ENCODE measurements around the gene SCG3.

SCG3 gene

GRCh38 chr15:51677452-51677851, 3.9 kb upstream of the SCG3 start:
- no peak for DNase-seq (ENCODE audit: low read depth in 2 of 2, low spot score in 1 of 2)

GRCh38 chr15:51678096-51678495, 3.2 kb upstream of the SCG3 start:
- DNase-seq (ENCODE audit: low read depth in 2 of 2, low spot score in 1 of 2): no peak

GRCh38 chr15:51680321-51680720, 982 bp upstream of the SCG3 start:
- DNase-seq (ENCODE audit: low read depth in 2 of 2, low spot score in 1 of 2): no peak

GRCh38 chr15:51687565-51687964, 6.3 kb downstream of the SCG3 start:
- no peak for DNase-seq (ENCODE audit: low read depth in 2 of 2, low spot score in 1 of 2)

GRCh38 chr15:51688863-51689262, 7.6 kb downstream of the SCG3 start:
- no peak for DNase-seq (ENCODE audit: low read depth in 2 of 2, low spot score in 1 of 2)

- no peak for DNase-seq (ENCODE audit: low read depth in 2 of 2, low spot score in 1 of 2)
Measured at GRCh38 chr15:51692154-51692553, 10.9 kb downstream of the SCG3 start.

- DNase-seq (ENCODE audit: low read depth in 2 of 2, low spot score in 1 of 2): no peak
Measured at GRCh38 chr15:51696566-51696965, 15.3 kb downstream of the SCG3 start.

- DNase-seq (ENCODE audit: low read depth in 2 of 2, low spot score in 1 of 2): no peak
Measured at GRCh38 chr15:51697163-51697562, 15.9 kb downstream of the SCG3 start.

- DNase-seq (ENCODE audit: low read depth in 2 of 2, low spot score in 1 of 2): no peak
Measured at GRCh38 chr15:51699373-51699772, 18.1 kb downstream of the SCG3 start.

GRCh38 chr15:51702710-51703109, 21.4 kb downstream of the SCG3 start:
- DNase-seq (ENCODE audit: low read depth in 2 of 2, low spot score in 1 of 2): no peak

GRCh38 chr15:51706291-51706690, 25.0 kb downstream of the SCG3 start:
- no peak for DNase-seq (ENCODE audit: low read depth in 2 of 2, low spot score in 1 of 2)

- no peak for DNase-seq (ENCODE audit: low read depth in 2 of 2, low spot score in 1 of 2)
Measured at GRCh38 chr15:51706926-51707608, 25.8 kb downstream of the SCG3 start.

GRCh38 chr15:51708013-51708412, 26.7 kb downstream of the SCG3 start:
- no peak for DNase-seq (ENCODE audit: low read depth in 2 of 2, low spot score in 1 of 2)

- DNase-seq (ENCODE audit: low read depth in 2 of 2, low spot score in 1 of 2): no peak
Measured at GRCh38 chr15:51709031-51709430, 27.7 kb downstream of the SCG3 start.

GRCh38 chr15:51714162-51714561, 32.9 kb downstream of the SCG3 start:
- DNase-seq (ENCODE audit: low read depth in 2 of 2, low spot score in 1 of 2): no peak

- no peak for DNase-seq (ENCODE audit: low read depth in 2 of 2, low spot score in 1 of 2)
Measured at GRCh38 chr15:51714911-51715310, 33.6 kb downstream of the SCG3 start.

GRCh38 chr15:51718219-51718618, 36.9 kb downstream of the SCG3 start:
- DNase-seq (ENCODE audit: low read depth in 2 of 2, low spot score in 1 of 2): no peak

GRCh38 chr15:51718746-51719145, 37.4 kb downstream of the SCG3 start:
- no peak for DNase-seq (ENCODE audit: low read depth in 2 of 2, low spot score in 1 of 2)

GRCh38 chr15:51720201-51720995, 39.1 kb downstream of the SCG3 start:
- DNase-seq (ENCODE audit: low read depth in 2 of 2, low spot score in 1 of 2): no peak

GRCh38 chr15:51721199-51721960, 40.1 kb downstream of the SCG3 start:
- DNase-seq (ENCODE audit: low read depth in 2 of 2, low spot score in 1 of 2): no peak

- no peak for DNase-seq (ENCODE audit: low read depth in 2 of 2, low spot score in 1 of 2)
Measured at GRCh38 chr15:51724199-51724598, 42.9 kb downstream of the SCG3 start.

GRCh38 chr15:51724673-51725072, 43.4 kb downstream of the SCG3 start:
- no peak for DNase-seq (ENCODE audit: low read depth in 2 of 2, low spot score in 1 of 2)
